Osteoblast (primary cell): Measurements from ENCODE around the gene PRKCSH. TPM values are rescaled to one million over a fixed set of nuclear protein-coding genes. Genes with fewer than 3 reads are reported as not detected.

ENCODE experiments used
- DNase-seq: peaks from one replicate; pipeline ENCODE4 v3.0.0; 2011; ENCODE audit warnings: low spot score, mixed read lengths; ENCODE audit not compliant: insufficient read length; ENCODE audit errors: missing footprints
- H2AFZ ChIP-seq: 2 replicates; pipeline ENCODE4 v1.6.0; 2011; ENCODE audit warnings: mild to moderate bottlenecking, low read length
- H3K27ac ChIP-seq: 2 replicates; pipeline ENCODE4 v1.5.1; 2011; ENCODE audit warnings: mild to moderate bottlenecking, low read depth, low read length, moderate library complexity
- H3K27me3 ChIP-seq: 2 replicates; pipeline ENCODE4 v1.6.0; 2012; ENCODE audit warnings: mild to moderate bottlenecking, control low read depth, inconsistent platforms, low read length, moderate library complexity; ENCODE audit not compliant: insufficient read depth
- H3K36me3 ChIP-seq: 2 replicates; pipeline ENCODE4 v1.5.1; 2011; ENCODE audit warnings: mild to moderate bottlenecking, low read length, control low read depth, moderate library complexity; ENCODE audit not compliant: insufficient read depth
- H3K4me1 ChIP-seq: 2 replicates; pipeline ENCODE4 v1.5.1; 2011; ENCODE audit warnings: mild to moderate bottlenecking, low read length, control low read depth, moderate library complexity; ENCODE audit not compliant: insufficient read depth
- H3K4me2 ChIP-seq: 2 replicates; pipeline ENCODE4 v1.6.0; 2011; ENCODE audit warnings: mild to moderate bottlenecking, low read length; ENCODE audit not compliant: insufficient read depth
- H3K4me3 ChIP-seq: fragments of 200-600 bp; sonication (generic); 3 replicates; pipeline ENCODE4 v1.5.1; 2012; ENCODE audit warnings: mild to moderate bottlenecking, low read length, inconsistent platforms; ENCODE audit not compliant: insufficient read depth
- H3K79me2 ChIP-seq: 2 replicates; pipeline ENCODE4 v1.6.0; 2012; ENCODE audit warnings: mild to moderate bottlenecking, low read length, control low read depth, inconsistent platforms; ENCODE audit not compliant: insufficient read depth
- H3K9me3 ChIP-seq: 2 replicates; pipeline ENCODE4 v1.5.1; 2011; ENCODE audit warnings: low read depth, low read length, control low read depth
- H4K20me1 ChIP-seq: 2 replicates; pipeline ENCODE4 v1.6.0; 2012; ENCODE audit warnings: mild to moderate bottlenecking, low read length, control low read depth; ENCODE audit not compliant: insufficient read depth
- CTCF ChIP-seq: IDR thresholded peaks from 2 replicates; pipeline ENCODE4 v1.5.1; 2011; ENCODE audit warnings: mild to moderate bottlenecking, low read depth, low read length, moderate library complexity; ENCODE audit errors: extremely low read depth
- small RNA-seq: library from RNA; depleted of rRNA; stranded (forward); fragments of <200 nt; gene quantifications from one replicate; pipeline ENCODE3, GENCODE V24; 2012
- total RNA-seq: library from RNA; depleted of rRNA; stranded (reverse); fragments of >200 nt; gene quantifications from 2 replicates; pipeline ENCODE4 v1.2.3, GENCODE V29; 2012

Gene PRKCSH
- total RNA-seq, 1 donor: 117 TPM

DNA sequence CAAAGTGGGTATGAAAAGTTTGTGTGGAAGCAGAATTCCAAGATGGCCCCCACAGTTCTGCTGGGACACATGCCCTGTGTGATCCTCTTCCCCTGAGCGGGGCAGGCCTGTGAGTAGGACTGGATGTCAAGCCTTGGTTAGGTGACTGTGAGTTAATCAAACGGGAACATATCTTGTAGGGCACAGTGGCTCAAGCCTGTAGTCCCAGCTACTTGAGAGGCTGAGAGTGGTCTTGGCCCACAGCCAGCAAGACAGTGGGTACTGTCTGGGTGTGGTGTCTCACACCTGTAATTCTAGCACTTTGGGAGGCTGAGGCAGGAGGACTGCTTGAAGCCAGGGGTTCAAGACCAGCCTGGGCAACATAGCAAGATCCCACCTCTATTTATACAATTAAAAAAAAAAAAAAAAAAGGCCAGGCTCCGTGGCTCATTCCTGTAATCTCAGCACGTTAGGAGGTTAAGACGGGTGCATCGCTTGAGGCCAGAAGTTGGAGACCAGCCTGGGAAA lies 63.8 kb downstream of the PRKCSH start:
- peaks cover 2% of the 10 kb centered on the region for H4K20me1 ChIP-seq
- peaks cover 5% of the 10 kb centered on the region for H3K4me1 ChIP-seq
- H3K36me3 ChIP-seq: peaks cover 2% of the 10 kb centered on the region
- no peak overlapping the region for H3K27ac ChIP-seq
- H3K79me2 ChIP-seq: no peaks in the 10 kb centered on the region
- H3K9me3 ChIP-seq: no peaks in the 10 kb centered on the region
- H3K4me3 ChIP-seq: no peak overlapping the region
- DNase-seq: no peak
- H3K4me2 ChIP-seq: no peak overlapping the region
- H3K27me3 ChIP-seq: no peaks in the 10 kb centered on the region
- no peak for TF ChIP-seq CTCF
- H2AFZ ChIP-seq: no peak overlapping the region

- no peaks in the 10 kb centered on the region for H3K27me3 ChIP-seq
- no peaks in the 10 kb centered on the region for H3K9me3 ChIP-seq
- peak; percentile 70 for DNase-seq
- no peaks in the 10 kb centered on the region for H3K79me2 ChIP-seq
- peaks cover 2% of the 10 kb centered on the region for H3K36me3 ChIP-seq
- H3K4me3 ChIP-seq: no peak overlapping the region
- H3K27ac ChIP-seq: no peak overlapping the region
- H2AFZ ChIP-seq: no peak overlapping the region
- peaks cover 2% of the 10 kb centered on the region for H4K20me1 ChIP-seq
- peaks cover 5% of the 10 kb centered on the region for H3K4me1 ChIP-seq
- TF ChIP-seq CTCF: no peak
- H3K4me2 ChIP-seq: no peak overlapping the region
Measured at GRCh38 chr19:11499890-11500420, 64.5 kb downstream of the PRKCSH start.

Small RNA genes lying within 50 kb of the gene (small RNA-seq; reads per million reads assigned to genes)
- gene MIR7974 (not detected), gene RF00019 (not detected)

Other genes starting within 250 kb of the PRKCSH start
- gene KANK2, start 238.1 kb upstream of the PRKCSH start, total RNA-seq: 253 and 295 TPM in 2 replicates
- not detected in 2 replicates for gene ANGPTL8, start 196.0 kb upstream of the PRKCSH start, total RNA-seq
- gene DOCK6, start 173.1 kb upstream of the PRKCSH start, total RNA-seq: 12.7 and 183 TPM in 2 replicates
- gene TSPAN16, start 139.5 kb upstream of the PRKCSH start, total RNA-seq: not detected in 2 replicates
- gene RAB3D, start 96.0 kb upstream of the PRKCSH start, total RNA-seq: 2.1 and 3.3 TPM in 2 replicates
- 29.2 and 59.4 TPM in 2 replicates for gene TMEM205, start 89.4 kb upstream of the PRKCSH start, total RNA-seq
- 4.0 and 8.0 TPM in 2 replicates for gene CCDC159, start 89.1 kb upstream of the PRKCSH start, total RNA-seq
- gene PLPPR2, start 80.2 kb upstream of the PRKCSH start, total RNA-seq: 10.6 and 14.1 TPM in 2 replicates
- 0.72 and 0.88 TPM in 2 replicates for gene SWSAP1, start 61.0 kb upstream of the PRKCSH start, total RNA-seq
- 1.8 and 2.5 TPM in 2 replicates for gene EPOR, start 51.3 kb upstream of the PRKCSH start, total RNA-seq
- gene RGL3, start 16.3 kb upstream of the PRKCSH start, total RNA-seq: 0.29 and 0.36 TPM in 2 replicates
- under 0.01 TPM in 2 replicates for gene ODAD3, start 514 bp upstream of the PRKCSH start, total RNA-seq
- 0.72 TPM in 1 of 2 replicates, not detected in the other for gene ELAVL3, start 45.4 kb downstream of the PRKCSH start, total RNA-seq
- 2.9 and 3.5 TPM in 2 replicates for gene ZNF653, start 70.2 kb downstream of the PRKCSH start, total RNA-seq
- gene ECSIT, start 93.5 kb downstream of the PRKCSH start, total RNA-seq: 36.9 and 37.1 TPM in 2 replicates
- gene CNN1, start 103.2 kb downstream of the PRKCSH start, total RNA-seq: 7.1 and 9.8 TPM in 2 replicates
- 31.2 and 42.0 TPM in 2 replicates for gene ELOF1, start 123.6 kb downstream of the PRKCSH start, total RNA-seq
- gene ACP5, start 142.0 kb downstream of the PRKCSH start, total RNA-seq: 0.59 and 2.5 TPM in 2 replicates
- 18.9 and 20.3 TPM in 2 replicates for gene ZNF627, start 161.8 kb downstream of the PRKCSH start, total RNA-seq